KMS-11 (cell line): ENCODE measurements around the gene WIF1.

Experiments used
- H2AFZ ChIP-seq: fragments of 200-600 bp; sonication (generic); 2 replicates; pipeline ENCODE4 v1.6.1; 2016; ENCODE audit warnings: antibody characterized with exemption, mixed run types, low read depth
- H3K27ac ChIP-seq: fragments of 200-600 bp; sonication (generic); 2 replicates; pipeline ENCODE4 v1.6.1; 2016; ENCODE audit warnings: mild to moderate bottlenecking, mixed run types
- H3K27me3 ChIP-seq: fragments of 200-600 bp; sonication (generic); 2 replicates; pipeline ENCODE4 v1.6.1; 2017; ENCODE audit warnings: mild to moderate bottlenecking, low read depth, mixed run types, moderate library complexity; ENCODE audit not compliant: insufficient read depth
- H3K36me3 ChIP-seq: fragments of 200-600 bp; sonication (generic); 2 replicates; pipeline ENCODE4 v1.6.1; 2017; ENCODE audit warnings: mild to moderate bottlenecking, mixed run types; ENCODE audit not compliant: insufficient read depth
- H3K4me1 ChIP-seq: fragments of 200-600 bp; sonication (generic); 2 replicates; pipeline ENCODE4 v1.6.1; 2016; ENCODE audit warnings: mild to moderate bottlenecking, low read depth, mixed run types; ENCODE audit not compliant: poor library complexity, severe bottlenecking
- H3K4me2 ChIP-seq: fragments of 200-600 bp; sonication (generic); 2 replicates; pipeline ENCODE4 v1.7.0; 2016; ENCODE audit warnings: mild to moderate bottlenecking, mixed run types
- H3K4me3 ChIP-seq: fragments of 200-600 bp; sonication (generic); IDR thresholded peaks from 2 replicates; pipeline ENCODE4 v1.6.1; 2017; ENCODE audit warnings: low read depth, low read length, mixed read lengths; ENCODE audit not compliant: insufficient read depth
- H3K79me2 ChIP-seq: fragments of 200-600 bp; sonication (generic); 2 replicates; pipeline ENCODE4 v1.6.1; 2016; ENCODE audit warnings: low read depth, mixed run types; ENCODE audit not compliant: insufficient read depth
- H3K9ac ChIP-seq: fragments of 200-600 bp; sonication (generic); 2 replicates; pipeline ENCODE4 v1.6.1; 2016; ENCODE audit warnings: mild to moderate bottlenecking, mixed run types
- H4K20me1 ChIP-seq: fragments of 200-600 bp; sonication (generic); 2 replicates; pipeline ENCODE4 v1.6.1; 2016; ENCODE audit warnings: mild to moderate bottlenecking, mixed run types; ENCODE audit not compliant: insufficient read depth
- CTCF ChIP-seq: fragments of 200-600 bp; sonication (generic); conservative IDR thresholded peaks from 2 replicates; pipeline ENCODE4 v1.6.1; 2017; ENCODE audit warnings: low read depth, mild to moderate bottlenecking, antibody characterized with exemption, low read length, moderate library complexity, mixed read lengths

The WIF1 gene

DNA sequence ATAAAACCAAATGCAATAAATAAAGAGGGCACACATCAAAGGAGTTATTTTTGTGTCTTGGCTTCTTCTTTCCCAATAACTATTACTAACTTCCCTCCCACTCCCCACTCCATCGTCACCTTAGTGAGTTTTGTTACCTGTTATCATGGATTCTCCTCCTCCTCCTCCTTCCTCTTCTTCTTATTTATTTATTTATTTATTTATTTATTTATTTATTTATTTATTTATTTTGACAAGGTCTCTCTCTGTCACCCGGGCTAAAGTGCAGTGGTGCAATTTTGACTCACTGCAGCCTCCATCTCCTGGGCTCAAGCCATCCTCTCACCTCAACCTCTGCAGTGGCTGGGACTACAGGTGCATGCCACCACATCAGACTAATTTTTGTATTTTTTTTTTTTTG, 26.4 kb downstream of the WIF1 start:
- H3K4me3 ChIP-seq, result no peak overlapping the region
- H2AFZ ChIP-seq, result no peak overlapping the region
- no peak for TF ChIP-seq CTCF
- no peaks in the 10 kb centered on the region for H3K27me3 ChIP-seq
- H3K36me3 ChIP-seq, result no peaks in the 10 kb centered on the region
- no peak overlapping the region for H3K4me2 ChIP-seq
- no peaks in the 10 kb centered on the region for H3K79me2 ChIP-seq
- no peaks in the 10 kb centered on the region for H3K4me1 ChIP-seq
- no peak overlapping the region for H3K27ac ChIP-seq
- H4K20me1 ChIP-seq, result no peaks in the 10 kb centered on the region
- no peak overlapping the region for H3K9ac ChIP-seq

- TF ChIP-seq CTCF, result no peak
- H3K4me2 ChIP-seq, result no peak overlapping the region
- H4K20me1 ChIP-seq, result no peaks in the 10 kb centered on the region
- H2AFZ ChIP-seq, result no peak overlapping the region
- H3K4me3 ChIP-seq, result no peak overlapping the region
- no peak overlapping the region for H3K27ac ChIP-seq
- H3K79me2 ChIP-seq, result no peaks in the 10 kb centered on the region
- H3K9ac ChIP-seq, result no peak overlapping the region
- no peaks in the 10 kb centered on the region for H3K27me3 ChIP-seq
- no peaks in the 10 kb centered on the region for H3K36me3 ChIP-seq
- no peaks in the 10 kb centered on the region for H3K4me1 ChIP-seq
These were observed 27.5 kb downstream of the WIF1 start for GRCh38 chr12:65093606-65094005.

DNA sequence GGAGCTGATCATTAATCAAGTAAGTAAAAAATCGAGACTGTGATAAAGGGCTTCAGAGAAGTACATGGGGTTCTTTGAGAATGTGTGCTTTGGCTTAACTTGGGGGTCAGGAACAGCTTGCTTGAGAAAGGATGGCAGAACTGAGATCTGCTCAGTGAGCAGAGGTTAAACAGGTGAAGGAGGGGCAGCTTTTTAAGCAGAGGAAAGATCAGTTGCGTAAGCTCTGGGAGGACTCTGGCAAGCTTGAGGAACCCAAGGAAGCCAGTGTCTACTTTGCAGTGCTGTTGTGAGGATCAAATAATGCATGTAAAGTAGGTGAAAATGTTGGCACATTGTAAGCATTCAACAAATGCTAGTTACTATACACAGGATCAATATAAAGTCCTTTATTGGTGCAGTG, 30.6 kb downstream of the WIF1 start:
- no peak overlapping the region for H3K4me2 ChIP-seq
- no peaks in the 10 kb centered on the region for H3K27me3 ChIP-seq
- H3K4me3 ChIP-seq, result no peak overlapping the region
- no peaks in the 10 kb centered on the region for H3K36me3 ChIP-seq
- no peak overlapping the region for H2AFZ ChIP-seq
- no peaks in the 10 kb centered on the region for H3K79me2 ChIP-seq
- no peak overlapping the region for H3K27ac ChIP-seq
- no peaks in the 10 kb centered on the region for H3K4me1 ChIP-seq
- H4K20me1 ChIP-seq, result no peaks in the 10 kb centered on the region
- no peak for TF ChIP-seq CTCF
- H3K9ac ChIP-seq, result no peak overlapping the region

DNA sequence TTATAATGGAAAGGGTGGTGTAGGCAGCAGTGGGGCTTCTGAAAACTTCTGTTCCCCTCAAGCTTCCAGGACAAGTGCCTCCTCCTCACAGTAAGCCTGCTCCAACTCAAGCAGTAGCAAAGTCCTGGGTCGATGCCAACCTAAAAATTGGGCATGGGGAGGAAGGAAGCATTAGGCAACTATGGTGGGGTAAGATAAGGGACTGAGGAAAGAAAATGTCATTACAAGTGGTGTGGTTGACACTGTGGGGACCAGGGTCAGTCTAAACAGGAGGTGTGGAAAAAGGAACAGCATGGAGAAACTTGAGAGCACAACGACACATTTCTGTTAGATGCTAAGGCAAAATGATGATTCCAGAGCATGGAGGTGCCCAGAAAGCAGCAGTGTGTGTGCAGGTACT, 34.9 kb downstream of the WIF1 start:
- no peak for TF ChIP-seq CTCF
- Histone ChIP-seq H3K4me3 (no peak overlapping the region), H3K9ac (no peak overlapping the region), H3K4me2 (no peak overlapping the region), H2AFZ (no peak overlapping the region), H3K4me1 (no peaks in the 10 kb centered on the region), H3K79me2 (no peaks in the 10 kb centered on the region), H3K27ac (no peak overlapping the region), H3K27me3 (no peaks in the 10 kb centered on the region), H3K36me3 (no peaks in the 10 kb centered on the region), H4K20me1 (no peaks in the 10 kb centered on the region)

DNA sequence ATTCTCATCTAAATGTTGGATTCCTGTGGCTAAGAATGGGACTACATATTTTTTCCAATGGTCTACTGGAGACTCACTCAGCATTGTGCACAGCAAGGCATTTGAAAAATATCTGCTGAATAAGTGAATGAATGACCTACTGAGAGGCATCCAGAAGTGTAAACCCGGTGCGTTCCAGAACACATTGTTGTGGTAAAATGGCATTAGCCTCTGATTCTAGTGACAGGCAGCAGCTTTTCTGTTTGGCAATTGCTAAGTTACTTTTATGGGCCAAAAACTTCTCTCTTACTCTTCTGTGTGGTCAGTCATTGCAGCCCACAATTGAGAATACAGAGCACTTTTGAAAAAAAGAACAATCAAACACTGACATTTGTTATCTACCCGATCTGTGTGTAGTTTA, 36.5 kb downstream of the WIF1 start:
- Histone ChIP-seq H3K79me2 (no peaks in the 10 kb centered on the region), H3K4me1 (no peaks in the 10 kb centered on the region), H2AFZ (no peak overlapping the region), H3K36me3 (no peaks in the 10 kb centered on the region), H4K20me1 (no peaks in the 10 kb centered on the region), H3K27ac (no peak overlapping the region), H3K4me3 (no peak overlapping the region), H3K27me3 (no peaks in the 10 kb centered on the region), H3K4me2 (no peak overlapping the region), H3K9ac (no peak overlapping the region)
- no peak for TF ChIP-seq CTCF
